ENCODE measurements around the gene GRK5. TPM values are rescaled to one million over a fixed set of nuclear protein-coding genes. Genes with fewer than 3 reads are reported as not detected.

GRK5 gene
- total RNA-seq, 2 donors from 2014 or later, result 4.8 to 10.6 TPM

GRCh38 chr10:119391440-119392251, 184.3 kb downstream of the GRK5 start:
- no peak for DNase-seq (ENCODE audit: low spot score)
- H3K4me3 ChIP-seq, result no peak overlapping the region
- no peaks in the 10 kb centered on the region for H3K4me1 ChIP-seq (replicated peaks)
- H3K9me3 ChIP-seq, result no peaks in the 10 kb centered on the region
- intact Hi-C loops (cut with DNase I), result no loop called here
- TF ChIP-seq CTCF (IDR thresholded peaks at IDR 0.05) (no peak), POLR2A (IDR thresholded peaks at IDR 0.05) (no peak), POLR2AphosphoS5 (IDR thresholded peaks at IDR 0.05) (no peak)
- H3K27ac ChIP-seq, result no peak overlapping the region
- H3K27me3 ChIP-seq (replicated peaks; ENCODE audit: insufficient read depth), result no peaks in the 10 kb centered on the region
- 88% methylated on average over 18 of the region's 18 CpGs for WGBS
- H3K36me3 ChIP-seq, result no peaks in the 10 kb centered on the region

GRCh38 chr10:119393019-119393418, 185.6 kb downstream of the GRK5 start:
- intact Hi-C loops (cut with DNase I), result no loop called here
- Histone ChIP-seq H3K27ac (no peak overlapping the region), H3K27me3 (replicated peaks; ENCODE audit: insufficient read depth) (no peaks in the 10 kb centered on the region), H3K4me3 (no peak overlapping the region), H3K4me1 (replicated peaks) (no peaks in the 10 kb centered on the region), H3K9me3 (no peaks in the 10 kb centered on the region), H3K36me3 (no peaks in the 10 kb centered on the region)
- TF ChIP-seq POLR2A (IDR thresholded peaks at IDR 0.05), result no peak
- TF ChIP-seq POLR2AphosphoS5 (IDR thresholded peaks at IDR 0.05), result no peak
- no peak for TF ChIP-seq CTCF (IDR thresholded peaks at IDR 0.05)
- no peak for DNase-seq (ENCODE audit: low spot score)
- 79% methylated on average over 13 of the region's 13 CpGs for WGBS

- no peaks in the 10 kb centered on the region for H3K9me3 ChIP-seq
- H3K27ac ChIP-seq, result no peak overlapping the region
Observed at GRCh38 chr10:119393421-119393820, 186.1 kb downstream of the GRK5 start.

GRCh38 chr10:119393845-119394244, 186.5 kb downstream of the GRK5 start:
- H3K4me1 ChIP-seq (replicated peaks), result no peaks in the 10 kb centered on the region
- DNase-seq (ENCODE audit: low spot score), result no peak
- no peak overlapping the region for H3K4me3 ChIP-seq
- no peaks in the 10 kb centered on the region for H3K27me3 ChIP-seq (replicated peaks; ENCODE audit: insufficient read depth)
- H3K36me3 ChIP-seq, result no peaks in the 10 kb centered on the region
- WGBS, result 90% methylated on average over 4 of the region's 4 CpGs
- H3K27ac ChIP-seq, result no peak overlapping the region
- intact Hi-C loops (cut with DNase I), result no loop called here
- TF ChIP-seq CTCF (IDR thresholded peaks at IDR 0.05) (no peak), POLR2AphosphoS5 (IDR thresholded peaks at IDR 0.05) (no peak), POLR2A (IDR thresholded peaks at IDR 0.05) (no peak)
- no peaks in the 10 kb centered on the region for H3K9me3 ChIP-seq

More at GRCh38 chr10:119393421-119393820, 186.1 kb downstream of the GRK5 start:
- 83% methylated on average over 11 of the region's 11 CpGs for WGBS
- Histone ChIP-seq H3K4me1 (replicated peaks) (no peaks in the 10 kb centered on the region), H3K27me3 (replicated peaks; ENCODE audit: insufficient read depth) (no peaks in the 10 kb centered on the region), H3K4me3 (no peak overlapping the region), H3K36me3 (no peaks in the 10 kb centered on the region)
- intact Hi-C loops (cut with DNase I), result no loop called here
- TF ChIP-seq CTCF (IDR thresholded peaks at IDR 0.05) (no peak), POLR2AphosphoS5 (IDR thresholded peaks at IDR 0.05) (no peak)
- DNase-seq (ENCODE audit: low spot score), result no peak

All from prostate gland (tissue), 2 donors.